CD4-positive, alpha-beta T cell treated with Interleukin-15 for 1 hour (primary cell): ENCODE measurements around the gene IQCE.
"Not testable (repeated sequence)": the region's sequence is repeated elsewhere in the genome, so short reads cannot be mapped to it uniquely, and the experiment has no call there.

Experiments
- DNase-seq: peaks from one replicate; pipeline ENCODE4 v3.0.0-alpha.2; 2020

Gene IQCE

GRCh38 chr7:2554661-2555111 lies 4.1 kb upstream of the IQCE start:
- DNase-seq, result no peak

- DNase-seq, result peak; percentile 92
Observed at GRCh38 chr7:2555121-2556052, 3.4 kb upstream of the IQCE start, which contains the start of gene BRAT1. Gene BRAT1 (minus strand): TSS chr7:2555524. CDS start chr7:2554431, 1,093 bp downstream.

- DNase-seq, result no peak
Observed at GRCh38 chr7:2559283-2559950, 638 bp downstream of the IQCE start.

- not testable (repeated sequence) for DNase-seq
Observed at GRCh38 chr7:2563955-2564354, 5.2 kb downstream of the IQCE start.

- DNase-seq, result no peak
Observed at GRCh38 chr7:2564970-2565540, 6.3 kb downstream of the IQCE start.

GRCh38 chr7:2566348-2566889 lies 7.6 kb downstream of the IQCE start:
- no peak for DNase-seq

- DNase-seq, result no peak
Observed at GRCh38 chr7:2566890-2567678, 8.3 kb downstream of the IQCE start.

- DNase-seq, result no peak
Observed at GRCh38 chr7:2567679-2568278, 9.0 kb downstream of the IQCE start.

- DNase-seq, result no peak
Observed at GRCh38 chr7:2568521-2569223, 9.9 kb downstream of the IQCE start.

GRCh38 chr7:2569421-2569820 lies 10.6 kb downstream of the IQCE start:
- DNase-seq, result no peak

- DNase-seq, result no peak
Observed at GRCh38 chr7:2570021-2570420, 11.2 kb downstream of the IQCE start.

GRCh38 chr7:2571409-2571808 lies 12.6 kb downstream of the IQCE start:
- DNase-seq, result no peak

GRCh38 chr7:2572101-2572842 lies 13.5 kb downstream of the IQCE start:
- no peak for DNase-seq

- no peak for DNase-seq
Observed at GRCh38 chr7:2573761-2574160, 15.0 kb downstream of the IQCE start.

- DNase-seq, result no peak
Observed at GRCh38 chr7:2575046-2575732, 16.4 kb downstream of the IQCE start.

- DNase-seq, result no peak
Observed at GRCh38 chr7:2575733-2576340, 17.1 kb downstream of the IQCE start.

GRCh38 chr7:2576742-2577491 lies 18.1 kb downstream of the IQCE start:
- no peak for DNase-seq

GRCh38 chr7:2577914-2578680 lies 19.3 kb downstream of the IQCE start:
- DNase-seq, result no peak
